Endometrial microvascular endothelial cells (primary cell): ENCODE measurements around the gene YLPM1. TPM values are rescaled to one million over a fixed set of nuclear protein-coding genes. Genes with fewer than 3 reads are reported as not detected.

Experiments used
- total RNA-seq: library from RNA; depleted of rRNA; stranded (reverse); fragments of >200 nt; gene quantifications from one replicate; pipeline ENCODE4 v1.2.3, GENCODE V29; 2015; ENCODE audit errors: inconsistent ontology term

YLPM1 gene
- total RNA-seq, 1 donor from 2014 or later, result 24.3 TPM

Other genes with a start within 250 kb of the YLPM1 start
- 177 TPM for gene LTBP2, start 151.1 kb upstream of the YLPM1 start, total RNA-seq
- 38.0 TPM for gene AREL1, start 50.2 kb upstream of the YLPM1 start, total RNA-seq
- gene FCF1, start 50.2 kb upstream of the YLPM1 start, total RNA-seq, result 36.3 TPM
- not detected for gene PROX2, start 112.8 kb downstream of the YLPM1 start, total RNA-seq
- gene DLST, start 118.6 kb downstream of the YLPM1 start, total RNA-seq, result 92.1 TPM
- gene RPS6KL1, start 159.9 kb downstream of the YLPM1 start, total RNA-seq, result 25.0 TPM
- 80.7 TPM for gene PGF, start 192.3 kb downstream of the YLPM1 start, total RNA-seq
- 90.6 TPM for gene EIF2B2, start 239.6 kb downstream of the YLPM1 start, total RNA-seq